Upper lobe of left lung (tissue), 6 donors: ENCODE measurements around the gene CNTNAP5. TPM values are rescaled to one million over a fixed set of nuclear protein-coding genes. Genes with fewer than 3 reads are reported as not detected.

Experiments used
- ATAC-seq, 2 donors: fragments of 200-7000 bp; cut with Tn5 transposase; one replicate each; pipeline ENCODE4 v1.9.1; 2022; ENCODE audit warnings: mild to moderate bottlenecking in 2 of 2, moderate library complexity in 2 of 2; ENCODE audit not compliant: low FRiP score in 2 of 2
- DNase-seq, 2 donors: peaks; one replicate each; pipeline ENCODE4 v3.0.0-alpha.2; 2019 to 2020
- H3K27ac ChIP-seq, 4 donors: fragments of 200-600 bp; sonication (generic); one replicate each; pipeline ENCODE4 v1.5.1; 2016 to 2019
- H3K27me3 ChIP-seq, 4 donors: fragments of 200-600 bp; sonication (generic); one replicate each; pipeline ENCODE4 v1.5.1; 2017 to 2019
- H3K36me3 ChIP-seq, 4 donors: fragments of 200-600 bp; sonication (generic); one replicate each; pipeline ENCODE4 v1.5.1; 2016 to 2019
- H3K4me1 ChIP-seq, 4 donors: fragments of 200-600 bp; sonication (generic); one replicate each; pipeline ENCODE4 v1.5.1; 2018 to 2019
- H3K4me3 ChIP-seq, 4 donors: fragments of 200-600 bp; sonication (generic); one replicate each; pipeline ENCODE4 v1.5.1; 2017 to 2019; ENCODE audit warnings: mild to moderate bottlenecking in 2 of 4, moderate library complexity in 1 of 4
- H3K9me3 ChIP-seq, 4 donors: fragments of 200-600 bp; sonication (generic); one replicate each; pipeline ENCODE4 v1.5.1; 2018 to 2019
- CTCF ChIP-seq, 6 experiments: fragments of 450-650 bp in 4 of 6; fragments of 200-600 bp in 2 of 6; sonication (generic) in 2 of 6; IDR thresholded peaks; one replicate each; pipeline ENCODE4 v1.5.1; 2016 to 2019; ENCODE audit warnings: antibody characterized with exemption in 6 of 6
- EP300 ChIP-seq, 4 donors: sonication (generic); formaldehyde crosslinking; IDR thresholded peaks; one replicate each; pipeline ENCODE4 v1.5.1; 2017; ENCODE audit warnings: antibody characterized with exemption in 4 of 4, control low read depth in 2 of 4
- POLR2A ChIP-seq, 4 donors: fragments of 450-650 bp; IDR thresholded peaks; one replicate each; pipeline ENCODE4 v1.5.1; 2016 to 2017; ENCODE audit warnings: antibody characterized with exemption in 4 of 4, mild to moderate bottlenecking in 2 of 4
- POLR2AphosphoS5 ChIP-seq, 2 donors: sonication (generic); formaldehyde crosslinking; IDR thresholded peaks; one replicate each; pipeline ENCODE4 v1.5.1; 2017; ENCODE audit warnings: antibody characterized with exemption in 2 of 2
- WGBS, 2 donors: methylation state at CpG; one replicate each; pipeline ENCODE4 v1.1.5; 2017 to 2018; 5-methylcytosine and 5-hydroxymethylcytosine counted together
- total RNA-seq, 6 donors: library from RNA; depleted of rRNA in 4 of 6; stranded (reverse); fragments of >200 nt in 4 of 6; gene quantifications; one replicate each; pipeline versions ENCODE4 v1.1.0 to v1.2.1, GENCODE V29; 2016 to 2021
- donor health status: DM: no; HTN: no; CAD: no; lungs with moderate emphysema.
- donor health status: DM: no; HTN: yes; CAD: no; lungs with severe emphysema.

CNTNAP5 gene
- total RNA-seq, 6 donors from 2014 or later: not detected

DNA sequence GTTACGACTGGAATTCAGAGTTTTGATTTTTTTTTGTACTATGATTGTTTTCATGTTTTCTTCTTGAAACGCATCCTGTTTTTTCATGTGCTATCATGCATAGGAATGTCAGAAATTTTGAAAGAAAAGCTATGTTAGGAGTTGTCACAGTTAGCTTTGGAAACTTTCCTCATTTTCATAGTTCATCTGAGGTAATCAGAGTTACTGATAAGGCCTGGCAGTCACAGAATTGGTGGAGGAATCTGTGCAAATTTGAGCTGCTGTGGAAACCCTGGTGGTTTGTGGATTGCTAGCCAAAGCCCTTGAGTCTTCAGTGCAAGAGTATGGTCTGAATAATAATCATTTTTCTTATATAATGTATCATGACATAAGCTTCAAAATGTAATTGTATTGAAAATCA, 401.0 kb downstream of the CNTNAP5 start:
- DNase-seq: no peak

GRCh38 chr2:124426625-124427024, 401.5 kb downstream of the CNTNAP5 start:
- no peak for DNase-seq
- WGBS, 2 donors: 75 to 85% methylated on average over 2 of the region's 2 CpGs
- ATAC-seq: no peak
- Histone ChIP-seq H3K4me3 (no peak overlapping the region), H3K4me1 (no peaks in the 10 kb centered on the region), H3K36me3 (no peaks in the 10 kb centered on the region), H3K27ac (no peak overlapping the region), H3K27me3 (no peaks in the 10 kb centered on the region), H3K9me3 (no peaks in the 10 kb centered on the region)
- TF ChIP-seq CTCF (IDR thresholded peaks at IDR 0.05): no peak
- no peak for TF ChIP-seq POLR2AphosphoS5 (IDR thresholded peaks at IDR 0.05)
- no peak for TF ChIP-seq POLR2A (IDR thresholded peaks at IDR 0.05)

More for the DNA sequence above, 401.0 kb downstream of the CNTNAP5 start:
- TF ChIP-seq EP300 (IDR thresholded peaks at IDR 0.05) (no peak), CTCF (IDR thresholded peaks at IDR 0.05) (no peak), POLR2A (IDR thresholded peaks at IDR 0.05) (no peak), POLR2AphosphoS5 (IDR thresholded peaks at IDR 0.05) (no peak)
- no peak overlapping the region for H3K27ac ChIP-seq
- no peaks in the 10 kb centered on the region for H3K36me3 ChIP-seq
- no peaks in the 10 kb centered on the region for H3K9me3 ChIP-seq
- H3K4me1 ChIP-seq: no peaks in the 10 kb centered on the region
- WGBS, 2 donors: 77 to 78% methylated on average over 2 of the region's 2 CpGs
- no peak overlapping the region for H3K4me3 ChIP-seq
- H3K27me3 ChIP-seq: no peaks in the 10 kb centered on the region
- ATAC-seq: no peak

DNA sequence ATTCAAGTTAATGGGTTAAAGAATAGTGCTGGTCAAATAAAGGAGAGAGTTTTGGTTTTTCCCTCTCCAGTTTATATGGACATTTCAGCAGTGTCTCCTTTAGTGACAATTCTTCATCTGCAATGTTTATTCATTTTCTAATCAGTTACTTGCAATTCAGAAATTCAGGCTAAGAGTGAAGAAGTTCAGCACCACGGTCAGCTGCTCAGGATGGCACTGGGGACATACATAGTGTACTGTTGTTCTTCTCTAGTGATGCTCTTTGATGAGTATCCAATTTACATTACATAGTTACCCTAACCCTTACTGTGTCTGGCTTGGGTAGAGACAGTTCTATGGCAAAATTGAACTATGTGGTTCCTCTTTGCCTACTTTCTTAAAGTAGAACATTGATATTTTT, 412.7 kb downstream of the CNTNAP5 start:
- Histone ChIP-seq H3K4me1 (no peaks in the 10 kb centered on the region), H3K27me3 (no peaks in the 10 kb centered on the region), H3K27ac (no peak overlapping the region), H3K4me3 (no peak overlapping the region), H3K36me3 (no peaks in the 10 kb centered on the region), H3K9me3 (no peaks in the 10 kb centered on the region)
- ATAC-seq (no peak), DNase-seq (no peak)
- 61 to 73% methylated on average over 1 of the region's 1 CpG for whole genome bisulfite sequencing, 2 donors
- TF ChIP-seq POLR2AphosphoS5 (IDR thresholded peaks at IDR 0.05): no peak
- TF ChIP-seq EP300 (IDR thresholded peaks at IDR 0.05): no peak
- TF ChIP-seq POLR2A (IDR thresholded peaks at IDR 0.05): no peak
- no peak for TF ChIP-seq CTCF (IDR thresholded peaks at IDR 0.05)

- DNase-seq (no peak), ATAC-seq (no peak)
- TF ChIP-seq CTCF (IDR thresholded peaks at IDR 0.05) (no peak), POLR2A (IDR thresholded peaks at IDR 0.05) (no peak), POLR2AphosphoS5 (IDR thresholded peaks at IDR 0.05) (no peak), EP300 (IDR thresholded peaks at IDR 0.05) (no peak)
- H3K4me1 ChIP-seq: no peaks in the 10 kb centered on the region
- H3K36me3 ChIP-seq: no peaks in the 10 kb centered on the region
- no peak overlapping the region for H3K4me3 ChIP-seq
- no peak overlapping the region for H3K27ac ChIP-seq
- H3K9me3 ChIP-seq: no peaks in the 10 kb centered on the region
- WGBS, 2 donors: 32 to 45% methylated on average over 2 of the region's 2 CpGs
- no peaks in the 10 kb centered on the region for H3K27me3 ChIP-seq
These were observed 425.4 kb downstream of the CNTNAP5 start for GRCh38 chr2:124450481-124450880.

- H3K36me3 ChIP-seq: no peaks in the 10 kb centered on the region
- 95% methylated on average over 2 of the region's 2 CpGs; no CpG with 5 or more reads in 1 of the 2 donors for WGBS, 2 donors
- H3K4me3 ChIP-seq: no peak overlapping the region
- no peaks in the 10 kb centered on the region for H3K27me3 ChIP-seq
- H3K4me1 ChIP-seq: no peaks in the 10 kb centered on the region
- ATAC-seq: no peak
- peaks cover 0 to 3% (median 0%) of the 10 kb centered on the region in 4 donors for H3K9me3 ChIP-seq
- TF ChIP-seq POLR2A (IDR thresholded peaks at IDR 0.05): no peak
- no peak for TF ChIP-seq CTCF (IDR thresholded peaks at IDR 0.05)
- TF ChIP-seq EP300 (IDR thresholded peaks at IDR 0.05): no peak
- TF ChIP-seq POLR2AphosphoS5 (IDR thresholded peaks at IDR 0.05): no peak
- H3K27ac ChIP-seq: no peak overlapping the region
- DNase-seq: no peak
These were observed 451.2 kb downstream of the CNTNAP5 start for GRCh38 chr2:124476291-124476690.
